ENCODE results near the gene RYR1. TPM values are rescaled to one million over a fixed set of nuclear protein-coding genes. Genes with fewer than 3 reads are reported as not detected.
"Not testable (repeated sequence)": the region's sequence is repeated elsewhere in the genome, so short reads cannot be mapped to it uniquely, and the experiment has no call there.

The RYR1 gene
- total RNA-seq, 2 experiments from 2014 or later = 0.95 to 1.4 TPM

DNA sequence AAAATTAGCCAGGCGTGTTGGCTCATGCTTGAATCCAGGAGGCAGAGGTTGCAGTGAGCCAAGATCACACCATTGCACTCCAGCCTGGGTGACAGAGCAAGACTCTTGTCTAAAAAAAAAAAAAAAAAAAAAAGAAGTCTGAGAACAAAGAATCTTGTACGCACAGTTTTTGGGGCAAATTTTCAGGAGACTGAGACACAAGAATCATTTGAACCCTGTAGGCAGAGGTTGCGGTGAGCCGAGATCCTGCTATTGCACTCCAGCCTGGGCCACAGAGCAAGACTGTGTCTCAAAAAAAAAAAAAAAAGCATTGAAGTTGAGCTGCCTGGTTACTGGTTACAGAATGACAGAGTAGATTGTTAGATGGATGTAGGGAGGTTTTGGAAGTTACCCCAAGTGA lies 39.2 kb downstream of the RYR1 start:
- CTCF ChIA-PET, POLR2A ChIA-PET: not testable (repeated sequence)

DNA sequence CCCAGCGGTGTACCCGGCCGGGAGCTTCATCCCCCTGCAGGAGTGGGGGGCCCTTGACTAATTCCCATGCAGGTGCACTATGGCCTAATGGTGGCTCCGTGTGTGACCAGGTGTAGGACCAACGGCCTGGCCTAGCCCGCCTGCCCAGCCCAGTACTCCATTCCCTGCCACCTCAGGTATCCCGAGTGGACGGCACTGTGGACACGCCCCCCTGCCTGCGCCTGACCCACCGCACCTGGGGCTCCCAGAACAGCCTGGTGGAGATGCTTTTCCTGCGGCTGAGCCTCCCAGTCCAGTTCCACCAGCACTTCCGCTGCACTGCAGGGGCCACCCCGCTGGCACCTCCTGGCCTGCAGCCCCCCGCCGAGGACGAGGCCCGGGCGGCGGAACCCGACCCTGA lies 39.7 kb downstream of the RYR1 start:
- ChIA-PET POLR2A (no interaction called here), CTCF (no interaction called here)

DNA sequence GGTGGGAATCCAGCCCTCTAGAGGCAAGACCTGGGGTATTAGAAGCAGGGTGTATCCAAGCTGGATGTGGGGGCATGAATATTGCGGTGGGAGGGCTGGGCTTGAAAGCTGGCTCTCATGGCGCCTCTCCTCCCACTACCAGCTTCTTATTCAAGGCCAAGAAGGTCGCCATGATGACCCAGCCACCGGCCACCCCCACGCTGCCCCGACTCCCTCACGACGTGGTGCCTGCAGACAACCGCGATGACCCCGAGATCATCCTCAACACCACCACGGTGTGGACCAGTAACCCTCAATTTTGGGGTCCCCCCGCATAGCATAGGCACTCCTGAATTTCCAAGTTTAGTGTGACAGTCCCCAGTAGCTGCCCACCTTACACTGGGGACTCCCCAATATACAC lies 41.7 kb downstream of the RYR1 start:
- ChIA-PET POLR2A (no interaction called here), CTCF (no interaction called here)

DNA sequence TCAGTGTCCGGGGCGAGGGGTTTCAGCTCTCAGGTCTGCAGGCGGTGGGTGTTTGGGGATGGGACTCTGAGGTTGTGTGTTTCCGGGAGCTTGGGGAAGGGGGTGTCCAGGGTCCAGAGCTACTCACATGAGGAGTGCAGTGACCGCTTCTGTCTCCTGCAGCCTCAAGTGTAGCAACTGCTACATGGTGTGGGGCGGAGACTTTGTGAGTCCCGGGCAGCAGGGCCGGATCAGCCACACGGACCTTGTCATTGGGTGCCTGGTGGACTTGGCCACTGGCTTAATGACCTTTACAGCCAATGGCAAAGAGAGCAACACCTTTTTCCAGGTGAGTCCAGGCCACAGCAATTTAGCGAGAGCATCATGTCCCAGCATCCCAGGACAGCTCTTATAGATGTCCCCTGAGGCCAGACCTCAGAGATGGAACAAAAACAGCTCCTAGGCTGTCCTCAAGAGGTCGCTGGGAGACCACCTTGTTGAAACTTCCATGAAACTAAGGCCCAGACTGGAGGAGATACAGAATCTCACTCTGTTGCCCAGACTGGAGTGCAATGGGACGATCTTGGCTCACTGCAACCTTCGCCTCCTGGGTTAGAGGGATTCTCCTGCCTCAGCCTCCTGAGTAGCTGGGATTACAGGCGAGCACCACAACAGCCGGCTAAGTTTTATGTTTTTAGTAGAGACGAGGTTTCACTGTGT lies 44.9 kb downstream of the RYR1 start:
- CTCF ChIA-PET = no interaction called here
- POLR2A ChIA-PET = interaction anchor here (1.9 kb wide), 1 partner anchor 75 kb away, joined by 5 read pairs; the partner anchor contains the start of gene FAM98C

DNA sequence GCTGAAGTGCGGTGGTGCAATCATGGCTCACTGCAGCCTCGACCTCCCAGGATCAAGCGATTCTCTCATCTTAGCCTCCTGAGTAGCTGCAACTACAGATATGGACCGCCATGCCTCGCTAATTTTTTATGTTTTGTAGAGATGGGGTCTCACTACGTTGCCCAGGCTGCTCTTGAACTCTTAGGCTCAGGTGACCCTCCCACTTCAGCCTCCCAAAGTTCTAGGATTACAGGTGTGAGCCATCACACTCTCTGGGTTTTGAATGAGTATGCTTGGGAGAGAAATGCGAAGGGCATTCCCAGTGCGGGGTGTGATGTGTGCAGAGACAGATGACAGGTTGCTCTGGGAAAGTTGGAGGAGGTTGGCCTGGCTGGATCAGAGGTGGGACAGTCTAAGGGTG lies 49.0 kb downstream of the RYR1 start:
- ChIA-PET CTCF (no interaction called here), POLR2A (no interaction called here)

DNA sequence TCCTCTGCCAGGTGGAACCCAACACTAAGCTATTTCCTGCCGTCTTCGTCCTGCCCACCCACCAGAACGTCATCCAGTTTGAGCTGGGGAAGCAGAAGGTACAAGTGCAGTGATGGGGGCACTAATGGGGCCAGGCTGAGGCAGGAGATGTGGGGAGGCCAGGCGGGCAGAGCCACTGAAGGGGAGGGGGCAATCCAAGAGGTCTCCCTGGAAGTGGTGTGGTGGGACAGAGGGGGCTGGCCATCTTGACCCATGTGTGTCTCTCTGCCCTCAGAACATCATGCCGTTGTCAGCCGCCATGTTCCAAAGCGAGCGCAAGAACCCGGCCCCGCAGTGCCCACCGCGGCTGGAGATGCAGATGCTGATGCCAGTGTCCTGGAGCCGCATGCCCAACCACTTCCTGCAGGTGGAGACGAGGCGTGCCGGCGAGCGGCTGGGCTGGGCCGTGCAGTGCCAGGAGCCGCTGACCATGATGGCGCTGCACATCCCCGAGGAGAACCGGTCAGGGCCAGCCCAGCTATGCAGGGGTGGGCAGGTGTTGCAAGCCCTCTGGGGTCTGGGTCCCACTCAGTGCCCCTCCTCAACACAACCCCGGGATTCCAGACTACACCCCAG lies 49.6 kb downstream of the RYR1 start:
- ChIA-PET POLR2A (no interaction called here), CTCF (no interaction called here)

DNA sequence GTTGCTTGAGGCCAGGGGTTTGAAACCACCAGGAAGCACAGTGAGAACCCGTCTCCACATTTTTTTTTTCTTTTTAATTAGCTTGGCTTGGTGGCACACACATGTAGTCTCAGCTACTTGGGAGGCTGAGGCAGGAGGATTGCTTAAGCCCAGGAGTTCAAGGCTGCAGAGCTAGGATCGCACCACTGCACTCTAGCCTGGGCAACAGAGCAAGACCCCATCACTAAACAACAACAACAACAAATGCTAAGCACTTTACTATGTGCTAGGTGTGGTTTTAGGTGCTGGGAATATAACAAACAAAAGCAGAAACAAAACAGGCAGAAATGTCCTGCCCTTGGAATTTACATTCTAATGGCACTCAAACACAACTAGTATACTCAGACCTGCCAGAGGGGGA lies 51.3 kb downstream of the RYR1 start:
- ChIA-PET POLR2A (no interaction called here), CTCF (no interaction called here)

DNA sequence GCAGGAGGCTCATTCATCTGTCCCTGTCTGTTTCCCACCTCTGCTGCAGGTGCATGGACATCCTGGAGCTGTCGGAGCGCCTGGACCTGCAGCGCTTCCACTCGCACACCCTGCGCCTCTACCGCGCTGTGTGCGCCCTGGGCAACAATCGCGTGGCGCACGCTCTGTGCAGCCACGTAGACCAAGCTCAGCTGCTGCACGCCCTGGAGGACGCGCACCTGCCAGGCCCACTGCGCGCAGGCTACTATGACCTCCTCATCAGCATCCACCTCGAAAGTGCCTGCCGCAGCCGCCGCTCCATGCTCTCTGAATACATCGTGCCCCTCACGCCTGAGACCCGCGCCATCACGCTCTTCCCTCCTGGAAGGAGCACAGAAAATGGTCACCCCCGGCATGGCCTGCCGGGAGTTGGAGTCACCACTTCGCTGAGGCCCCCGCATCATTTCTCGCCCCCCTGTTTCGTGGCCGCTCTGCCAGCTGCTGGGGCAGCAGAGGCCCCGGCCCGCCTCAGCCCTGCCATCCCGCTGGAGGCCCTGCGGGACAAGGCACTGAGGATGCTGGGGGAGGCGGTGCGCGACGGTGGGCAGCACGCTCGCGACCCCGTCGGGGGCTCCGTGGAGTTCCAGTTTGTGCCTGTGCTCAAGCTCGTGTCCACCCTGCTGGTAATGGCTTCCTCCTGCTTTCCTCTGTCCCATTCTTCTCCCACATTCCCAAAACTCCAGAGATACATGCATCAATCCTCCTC lies 52.2 kb downstream of the RYR1 start:
- ChIA-PET POLR2A (no interaction called here), CTCF (no interaction called here)

DNA sequence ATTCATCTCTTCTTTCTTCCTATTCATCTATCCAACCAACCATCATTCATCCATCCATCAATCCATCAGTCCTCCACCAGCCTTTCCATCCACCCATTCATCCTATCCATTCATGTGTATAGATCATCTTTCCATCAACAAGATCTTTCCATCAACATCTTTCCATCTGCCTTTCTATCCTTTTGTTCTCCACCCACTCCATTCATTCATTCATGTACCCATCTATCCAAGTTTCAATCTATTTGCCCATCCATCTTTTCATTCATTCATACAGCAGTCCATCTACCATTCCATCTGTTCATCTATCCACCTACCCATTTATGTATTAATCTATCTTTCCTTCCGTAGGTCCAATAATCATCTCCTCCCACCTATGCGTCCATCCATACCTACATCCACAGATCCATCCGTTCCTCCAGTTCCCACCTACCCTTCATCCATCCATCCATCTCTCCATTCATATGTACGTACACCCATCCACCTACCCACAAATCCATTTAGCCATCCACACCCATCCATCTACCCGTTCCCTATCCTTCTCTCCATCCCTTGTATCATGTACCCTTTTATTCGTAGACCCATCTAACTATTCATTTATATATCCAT lies 53.3 kb downstream of the RYR1 start:
- CTCF ChIA-PET = no interaction called here
- POLR2A ChIA-PET = no interaction called here

DNA sequence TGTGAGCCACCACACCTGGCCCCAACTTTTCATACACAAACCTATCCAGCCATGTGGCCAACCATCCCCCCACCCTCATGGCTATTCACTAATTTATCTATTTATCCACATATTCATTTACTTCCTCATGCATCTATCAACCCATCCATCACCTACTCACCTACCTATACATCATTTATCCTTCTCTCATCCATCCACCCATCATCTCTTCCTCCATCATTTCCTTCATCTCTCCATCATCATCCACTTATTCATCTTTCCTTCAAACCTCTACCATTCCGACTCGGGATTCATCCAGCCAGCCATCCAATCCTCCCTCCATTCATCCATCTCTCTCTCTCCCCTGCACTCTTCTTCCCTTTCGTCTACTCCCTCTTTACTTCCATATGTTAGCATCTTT lies 54.6 kb downstream of the RYR1 start:
- ChIA-PET POLR2A (no interaction called here), CTCF (no interaction called here)

DNA sequence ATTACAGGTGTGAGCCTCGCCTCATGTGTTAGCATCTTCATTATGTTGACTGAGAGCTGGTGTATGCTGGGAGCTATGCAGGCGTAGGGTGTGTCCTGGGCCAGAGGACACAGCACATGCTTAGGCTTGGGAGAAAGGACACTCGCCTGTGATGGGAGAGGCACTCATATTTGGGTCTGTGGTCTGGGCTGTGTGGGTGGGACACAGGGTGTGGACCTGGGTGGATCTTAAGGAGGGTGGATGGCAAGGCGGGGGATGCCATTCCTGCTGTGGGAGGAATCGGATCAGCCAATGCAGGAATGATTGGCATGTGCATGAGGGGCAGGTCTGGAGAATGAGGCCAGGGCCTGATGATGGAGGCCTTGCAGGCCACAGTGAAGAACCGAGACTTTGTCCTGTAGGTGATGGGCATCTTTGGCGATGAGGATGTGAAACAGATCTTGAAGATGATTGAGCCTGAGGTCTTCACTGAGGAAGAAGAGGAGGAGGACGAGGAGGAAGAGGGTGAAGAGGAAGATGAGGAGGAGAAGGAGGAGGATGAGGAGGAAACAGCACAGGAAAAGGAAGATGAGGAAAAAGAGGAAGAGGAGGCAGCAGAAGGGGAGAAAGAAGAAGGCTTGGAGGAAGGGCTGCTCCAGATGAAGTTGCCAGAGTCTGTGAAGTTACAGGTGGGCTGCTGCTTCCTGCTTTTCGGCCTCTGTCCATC lies 55.4 kb downstream of the RYR1 start:
- ChIA-PET POLR2A (no interaction called here), CTCF (no interaction called here)

DNA sequence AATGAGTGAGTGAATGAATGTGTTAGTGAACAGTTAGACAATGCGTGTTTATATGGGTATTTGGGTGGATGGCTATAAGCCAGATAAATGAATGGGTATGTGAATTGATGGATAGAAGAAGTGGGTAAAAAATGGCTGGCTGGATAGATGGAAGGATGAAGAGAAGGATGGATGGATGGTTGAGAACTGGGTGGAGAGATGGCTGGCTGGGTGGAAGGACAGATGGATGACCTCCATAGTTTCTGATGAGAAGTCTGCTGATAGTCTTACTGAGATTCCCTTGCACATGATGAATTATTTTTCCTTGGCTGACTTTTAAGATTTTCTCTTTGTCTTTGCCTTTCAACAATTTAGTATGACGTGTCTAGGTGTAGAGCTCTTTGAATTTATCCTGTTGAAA lies 57.4 kb downstream of the RYR1 start:
- POLR2A ChIA-PET = no interaction called here
- CTCF ChIA-PET = no interaction called here

DNA sequence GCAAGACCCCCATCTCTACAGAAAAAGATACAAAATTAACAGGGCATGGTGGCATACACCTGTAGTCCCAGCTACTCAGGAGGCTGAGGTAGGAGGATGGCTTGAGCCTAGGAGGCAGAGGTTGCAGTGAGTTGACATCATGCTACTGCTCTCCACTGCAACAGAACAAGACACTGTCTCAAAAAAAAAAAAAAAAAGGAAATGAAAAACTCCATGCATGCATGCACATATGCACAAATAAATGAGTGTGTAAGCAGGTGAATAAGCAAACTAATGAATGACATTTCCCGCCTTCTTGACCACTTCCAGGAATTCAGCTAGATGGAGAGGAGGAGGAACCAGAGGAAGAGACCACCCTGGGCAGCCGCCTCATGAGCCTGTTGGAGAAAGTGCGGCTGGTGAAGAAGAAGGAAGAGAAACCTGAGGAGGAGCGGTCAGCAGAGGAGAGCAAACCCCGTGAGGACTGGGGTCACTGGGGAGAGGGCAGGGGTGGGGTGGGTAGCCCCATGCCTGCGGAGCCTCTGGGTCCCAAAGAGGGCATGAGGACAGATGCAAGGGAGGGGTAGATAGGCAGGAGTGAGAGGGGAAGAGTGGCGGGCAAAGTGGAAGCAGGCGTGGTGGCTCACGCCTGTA lies 58.8 kb downstream of the RYR1 start:
- ChIA-PET CTCF (interaction anchor here (0.7 kb wide), 1 partner anchor 79 kb away, joined by 4 read pairs; no protein-coding TSS in a partner anchor), POLR2A (no interaction called here)

DNA sequence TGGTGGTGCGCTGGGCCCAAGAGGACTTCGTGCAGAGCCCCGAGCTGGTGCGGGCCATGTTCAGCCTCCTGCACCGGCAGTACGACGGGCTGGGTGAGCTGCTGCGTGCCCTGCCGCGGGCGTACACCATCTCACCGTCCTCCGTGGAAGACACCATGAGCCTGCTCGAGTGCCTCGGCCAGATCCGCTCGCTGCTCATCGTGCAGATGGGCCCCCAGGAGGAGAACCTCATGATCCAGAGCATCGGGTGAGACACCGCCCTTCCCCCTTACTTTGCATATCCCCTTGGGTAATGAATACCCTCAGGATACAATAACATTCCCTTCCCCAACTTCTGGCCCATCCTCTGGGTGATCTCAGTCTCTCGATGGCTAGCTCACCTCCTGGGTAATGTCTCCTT lies 60.9 kb downstream of the RYR1 start:
- POLR2A ChIA-PET = interaction anchor here (0.7 kb wide), 1 partner anchor 26 kb away, joined by 3 read pairs; no protein-coding TSS in a partner anchor
- CTCF ChIA-PET = interaction anchor here (0.6 kb wide), 1 partner anchor 476 kb away, joined by 5 read pairs; no protein-coding TSS in a partner anchor

DNA sequence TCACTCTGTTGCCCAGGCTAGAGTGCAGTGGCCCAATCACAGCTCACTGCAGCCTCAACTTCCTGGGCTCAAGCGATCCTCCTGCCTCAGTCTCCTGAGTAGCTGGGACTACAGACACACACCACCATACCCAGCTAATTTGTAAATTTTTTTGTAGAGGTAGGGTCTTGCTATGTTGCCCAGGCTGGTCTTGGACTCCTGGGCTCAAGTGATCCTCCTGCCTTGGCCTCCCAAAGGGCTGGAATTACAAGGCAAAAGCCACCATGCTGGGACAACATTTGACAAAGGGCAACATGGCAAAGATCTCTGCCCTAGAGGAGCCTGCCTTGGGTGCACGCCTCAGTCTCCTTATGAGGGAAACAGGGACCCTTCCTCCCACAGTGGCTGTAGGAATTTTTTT lies 61.9 kb downstream of the RYR1 start:
- POLR2A ChIA-PET = not testable (repeated sequence)
- CTCF ChIA-PET = interaction anchor here (0.5 to 0.6 kb wide), 2 partner anchors 251 to 538 kb away, joined by 3 read pairs; no protein-coding TSS in a partner anchor

DNA sequence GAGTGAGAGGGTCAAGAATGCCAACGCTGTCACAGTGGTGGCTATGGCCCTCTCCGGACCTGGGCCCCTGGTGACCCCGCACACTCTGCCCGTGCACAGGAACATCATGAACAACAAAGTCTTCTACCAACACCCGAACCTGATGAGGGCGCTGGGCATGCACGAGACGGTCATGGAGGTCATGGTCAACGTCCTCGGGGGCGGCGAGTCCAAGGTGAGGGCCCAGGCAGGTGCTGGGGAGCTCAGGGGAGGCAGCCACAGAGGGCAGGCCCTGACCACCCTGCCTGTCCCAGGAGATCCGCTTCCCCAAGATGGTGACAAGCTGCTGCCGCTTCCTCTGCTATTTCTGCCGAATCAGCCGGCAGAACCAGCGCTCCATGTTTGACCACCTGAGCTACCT lies 62.6 kb downstream of the RYR1 start:
- CTCF ChIA-PET = no interaction called here
- POLR2A ChIA-PET = no interaction called here

DNA sequence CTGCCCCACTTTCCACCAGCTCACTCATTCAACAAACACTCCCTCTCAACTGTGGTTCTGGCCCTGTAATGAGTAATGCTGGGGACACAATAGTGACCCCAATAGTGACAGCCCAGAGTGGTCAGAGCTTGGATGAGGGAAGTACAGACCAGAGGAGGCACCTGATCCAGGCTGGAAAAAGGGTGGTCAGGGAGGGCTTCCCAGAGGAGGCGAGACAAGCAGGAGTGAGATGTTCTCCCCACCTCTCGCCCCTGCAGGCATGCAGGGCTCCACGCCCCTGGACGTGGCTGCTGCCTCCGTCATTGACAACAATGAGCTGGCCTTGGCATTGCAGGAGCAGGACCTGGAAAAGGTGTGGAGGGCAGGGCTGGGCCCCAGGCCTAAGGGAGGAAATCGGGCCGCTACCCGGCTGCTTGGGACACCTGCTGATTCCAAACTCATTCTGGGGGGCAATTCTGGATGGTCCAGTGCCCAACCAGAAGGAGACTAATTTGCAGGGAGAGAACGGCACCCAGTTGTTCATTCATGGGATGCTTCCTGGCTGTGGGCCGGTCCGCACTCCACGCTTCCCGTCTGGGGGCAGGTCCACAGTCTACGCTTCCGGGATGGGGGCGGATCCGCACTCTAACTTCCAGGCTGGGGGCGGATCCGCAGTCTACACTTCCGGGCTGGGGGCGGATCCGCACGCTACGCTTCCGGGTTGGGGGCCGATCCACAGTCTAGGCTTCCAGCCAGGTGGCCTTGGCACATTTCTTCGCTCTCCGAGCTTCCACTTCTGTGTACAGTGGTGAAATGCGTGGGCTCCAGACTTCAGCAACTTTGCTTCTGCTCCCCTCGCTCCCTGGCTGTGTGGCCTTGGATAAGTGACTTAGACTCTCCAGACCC lies 63.4 kb downstream of the RYR1 start:
- CTCF ChIA-PET = interaction anchor here (0.6 kb wide), 1 partner anchor 547 kb away, joined by 3 read pairs; no protein-coding TSS in a partner anchor
- POLR2A ChIA-PET = no interaction called here

DNA sequence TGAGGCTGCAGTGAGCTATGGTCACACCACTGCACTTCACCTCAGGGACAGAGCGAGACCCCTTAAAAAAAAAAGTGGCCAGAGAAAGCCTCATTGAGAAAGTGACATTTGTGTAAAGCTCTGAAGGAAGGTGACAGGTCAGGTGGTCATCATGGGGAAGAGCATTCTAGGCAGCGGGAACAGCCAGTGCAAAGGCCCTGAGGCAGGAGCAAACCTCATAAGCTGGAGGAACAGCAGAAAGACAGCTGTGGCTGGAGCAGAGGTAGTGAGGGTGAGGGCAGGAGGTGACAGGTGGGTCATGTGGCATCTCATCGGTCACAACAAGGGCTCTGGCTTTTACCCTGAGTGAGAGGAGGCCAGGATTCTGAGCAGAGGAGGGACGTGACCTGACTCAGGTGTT lies 64.4 kb downstream of the RYR1 start:
- CTCF ChIA-PET = interaction anchor here (0.6 kb wide), 1 partner anchor 78 kb away, joined by 3 read pairs; no protein-coding TSS in a partner anchor
- POLR2A ChIA-PET = no interaction called here

DNA sequence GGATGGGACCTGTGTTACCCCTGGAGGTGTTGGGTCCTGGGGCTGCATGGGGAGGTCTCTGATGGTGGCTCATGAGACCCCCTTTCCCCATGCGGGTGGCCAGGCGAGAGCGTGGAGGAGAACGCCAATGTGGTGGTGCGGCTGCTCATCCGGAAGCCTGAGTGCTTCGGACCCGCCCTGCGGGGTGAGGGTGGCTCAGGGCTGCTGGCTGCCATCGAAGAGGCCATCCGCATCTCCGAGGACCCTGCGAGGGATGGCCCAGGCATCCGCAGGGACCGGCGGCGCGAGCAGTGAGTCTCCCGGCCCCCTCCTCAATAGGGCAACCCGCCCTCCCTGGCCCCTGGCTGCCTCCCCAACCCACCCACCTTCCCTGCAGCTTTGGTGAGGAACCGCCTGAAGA lies 66.0 kb downstream of the RYR1 start:
- POLR2A ChIA-PET = no interaction called here
- CTCF ChIA-PET = no interaction called here

Data from activated CD8-positive, alpha-beta memory T cell treated with anti-CD3 and anti-CD28 coated beads for 36 hours (primary cell).